H1 (cell line): ENCODE results near the gene GABPB1. TPM values are rescaled to one million over a fixed set of nuclear protein-coding genes. Genes with fewer than 3 reads are reported as not detected.

Experiments used
- CTCF ChIA-PET: fragments of 300-600 bp; sonication (Branson Sonifier 250); formaldehyde crosslinking; loops from one replicate; lab custom pipeline; 2021; ENCODE audit not compliant: partially characterized antibody; lab: Charles Lee
- POLR2A ChIA-PET: fragments of 300-600 bp; sonication (Branson Sonifier 250); formaldehyde crosslinking; loops from one replicate; lab custom pipeline; 2021; ENCODE audit warnings: inconsistent platforms; ENCODE audit not compliant: partially characterized antibody; lab: Charles Lee
- DNase-seq, 2 experiments: peaks; one replicate each; pipeline versions ENCODE4 v3.0.0 to v3.0.0-alpha.2; 2010 to 2022; ENCODE audit warnings: low spot score in 2 of 2, low read depth in 1 of 2, mixed read lengths in 1 of 2
- FAIRE-seq: peaks from 2 replicates; lab custom pipeline; 2011; peaks lifted over from hg19 to GRCh38; lab: Jason Lieb, UNC
- H2AFZ ChIP-seq: 2 replicates; pipeline ENCODE4 v1.8.1; 2012; ENCODE audit warnings: low read length, inconsistent platforms
- H2AK5ac ChIP-seq: 2 replicates; pipeline ENCODE4 v1.6.1; 2013; ENCODE audit warnings: low read depth, low read length
- H2BK120ac ChIP-seq: replicated peaks from 2 replicates; pipeline ENCODE3; 2013; ENCODE audit warnings: low read depth, low read length, inconsistent platforms
- H2BK12ac ChIP-seq: 2 replicates; pipeline ENCODE4 v1.6.1; 2013; ENCODE audit warnings: low read depth, low read length
- H2BK15ac ChIP-seq: 2 replicates; pipeline ENCODE4 v1.6.1; 2013; ENCODE audit warnings: low read length
- H2BK20ac ChIP-seq: 2 replicates; pipeline ENCODE4 v1.6.1; 2013; ENCODE audit warnings: low read length
- H2BK5ac ChIP-seq: 2 replicates; pipeline ENCODE4 v1.6.1; 2013; ENCODE audit warnings: low read depth, low read length
- H3K14ac ChIP-seq: 2 replicates; pipeline ENCODE4 v1.6.1; 2013; ENCODE audit warnings: inconsistent platforms; ENCODE audit not compliant: insufficient read length
- H3K18ac ChIP-seq: 2 replicates; pipeline ENCODE4 v1.6.1; 2013; ENCODE audit warnings: low read length; ENCODE audit errors: extremely low read depth
- H3K23ac ChIP-seq: 2 replicates; pipeline ENCODE4 v1.6.1; 2013; ENCODE audit warnings: inconsistent platforms; ENCODE audit not compliant: insufficient read length
- H3K23me2 ChIP-seq: 2 replicates; pipeline ENCODE4 v1.6.1; 2013; ENCODE audit warnings: low read depth, low read length
- H3K27ac ChIP-seq: 2 replicates; pipeline ENCODE4 v1.6.1; 2011; ENCODE audit warnings: low read depth, low read length, inconsistent platforms
- H3K27me3 ChIP-seq, 4 experiments: replicated peaks in 1 of 4; 1 replicate in 1 of 4; 2 replicates in 3 of 4; pipeline versions ENCODE4 v1.6.1 to v1.8.1; 2011 to 2013; ENCODE audit warnings: low read length in 3 of 4, mild to moderate bottlenecking in 3 of 4, inconsistent platforms in 2 of 4, mixed read lengths in 2 of 4, moderate library complexity in 1 of 4; ENCODE audit not compliant: control insufficient read depth in 3 of 4, insufficient read depth in 3 of 4; ENCODE audit errors: extremely low read depth in 1 of 4
- H3K36me3 ChIP-seq, 4 experiments: 2 replicates each; pipeline versions ENCODE4 v1.6.1 to v1.8.1; 2011 to 2013; ENCODE audit warnings: mild to moderate bottlenecking in 4 of 4, low read length in 3 of 4, moderate library complexity in 2 of 4, control low read depth in 1 of 4, inconsistent platforms in 1 of 4; ENCODE audit not compliant: insufficient read depth in 4 of 4, control insufficient read depth in 2 of 4
- H3K4ac ChIP-seq: replicated peaks from 2 replicates; pipeline ENCODE3; 2013; ENCODE audit warnings: low read length, low read depth, mixed read lengths, inconsistent platforms; ENCODE audit not compliant: insufficient read length
- H3K4me1 ChIP-seq, 4 experiments: replicated peaks in 1 of 4; 1 replicate in 1 of 4; 2 replicates in 3 of 4; pipeline versions ENCODE4 v1.6.1 to v1.8.1; 2011 to 2013; ENCODE audit warnings: low read length in 3 of 4, inconsistent platforms in 2 of 4, mixed read lengths in 1 of 4; ENCODE audit not compliant: insufficient read depth in 4 of 4, control insufficient read depth in 3 of 4
- H3K4me2 ChIP-seq, 2 experiments: 2 replicates each; pipeline versions ENCODE4 v1.6.1 to v1.8.1; 2011 to 2013; ENCODE audit warnings: low read depth in 2 of 2, low read length in 2 of 2, control low read depth in 1 of 2, inconsistent platforms in 1 of 2, mild to moderate bottlenecking in 1 of 2; ENCODE audit not compliant: insufficient read depth in 1 of 2
- H3K4me3 ChIP-seq, 4 experiments: fragments of 200-600, 300-600 bp in 1 of 4; sonication (generic), shearing (Covaris generic), sonication (Bioruptor Twin) in 1 of 4; 2 replicates each; pipeline versions ENCODE4 v1.5.1 to v1.8.1; 2011 to 2016; ENCODE audit warnings: low read length in 4 of 4, low read depth in 3 of 4, control low read depth in 2 of 4, inconsistent platforms in 2 of 4, mild to moderate bottlenecking in 2 of 4, mixed read lengths in 1 of 4, moderate library complexity in 1 of 4; ENCODE audit not compliant: insufficient read depth in 2 of 4; ENCODE audit errors: extremely low read depth in 1 of 4
- H3K56ac ChIP-seq: replicated peaks from 2 replicates; pipeline ENCODE3; 2013; ENCODE audit warnings: low read depth, mild to moderate bottlenecking, mixed read lengths, low read length, inconsistent platforms; ENCODE audit not compliant: insufficient read length
- H3K79me1 ChIP-seq: 2 replicates; pipeline ENCODE4 v1.6.1; 2013; ENCODE audit warnings: low read depth, low read length, control low read depth
- H3K79me2 ChIP-seq, 2 experiments: 2 replicates each; pipeline versions ENCODE4 v1.6.1 to v1.8.1; 2012 to 2013; ENCODE audit warnings: low read length in 2 of 2, mild to moderate bottlenecking in 2 of 2, inconsistent platforms in 1 of 2; ENCODE audit not compliant: insufficient read depth in 2 of 2, control insufficient read depth in 1 of 2
- H3K9ac ChIP-seq, 4 experiments: replicated peaks in 1 of 4; 1 replicate in 1 of 4; 2 replicates in 3 of 4; pipeline versions ENCODE4 v1.6.1 to v1.8.1; 2011 to 2013; ENCODE audit warnings: low read depth in 3 of 4, low read length in 3 of 4, control low read depth in 2 of 4, mild to moderate bottlenecking in 2 of 4, moderate library complexity in 2 of 4, inconsistent platforms in 1 of 4; ENCODE audit errors: extremely low read depth in 1 of 4
- H3K9me3 ChIP-seq, 2 experiments: 2 replicates each; pipeline versions ENCODE4 v1.6.1 to v1.8.1; 2012 to 2013; ENCODE audit warnings: mild to moderate bottlenecking in 2 of 2, moderate library complexity in 2 of 2, control low read depth in 1 of 2, inconsistent platforms in 1 of 2, low read depth in 1 of 2, low read length in 1 of 2, mixed read lengths in 1 of 2; ENCODE audit not compliant: insufficient read depth in 2 of 2
- H4K20me1 ChIP-seq, 2 experiments: replicated peaks in 1 of 2; 2 replicates each; pipeline versions ENCODE3 to v1.8.1; 2011 to 2013; ENCODE audit warnings: inconsistent platforms in 2 of 2, low read length in 2 of 2, mild to moderate bottlenecking in 1 of 2; ENCODE audit not compliant: insufficient read depth in 2 of 2, control insufficient read depth in 1 of 2
- H4K5ac ChIP-seq: 2 replicates; pipeline ENCODE4 v1.6.1; 2013; ENCODE audit warnings: low read length, low read depth, mixed read lengths, inconsistent platforms; ENCODE audit not compliant: insufficient read length
- H4K8ac ChIP-seq: 2 replicates; pipeline ENCODE4 v1.8.0; 2013; ENCODE audit warnings: mild to moderate bottlenecking, moderate library complexity, low read length, inconsistent platforms; ENCODE audit not compliant: insufficient read depth; ENCODE audit errors: extremely low read depth
- H4K91ac ChIP-seq: replicated peaks from 2 replicates; pipeline ENCODE3; 2013; ENCODE audit warnings: low read length, mixed read lengths, inconsistent platforms; ENCODE audit not compliant: insufficient read length
- PHF8 ChIP-seq: fragments of 200-600 bp; sonication (generic); conservative IDR thresholded peaks from 2 replicates; pipeline ENCODE4 v1.7.1; 2012; ENCODE audit warnings: low read depth, mild to moderate bottlenecking, inconsistent platforms, low read length, moderate library complexity
- SIRT6 ChIP-seq: IDR thresholded peaks from one replicate; pipeline ENCODE4 v1.7.1; 2012; ENCODE audit warnings: low read length, inconsistent platforms
- WGBS, 2 experiments: shearing (Covaris generic) in 1 of 2; methylation state at CpG; one replicate each; pipeline versions ENCODE4 v1.1.6 to v1.1.7; 2013 to 2015; ENCODE audit warnings: low lambda C conversion rate in 2 of 2, mixed read lengths in 2 of 2, inconsistent platforms in 1 of 2, low coverage in 1 of 2, missing lambda C conversion rate in 1 of 2; ENCODE audit not compliant: insufficient replicate concordance in 2 of 2, insufficient coverage in 1 of 2, insufficient read length in 1 of 2; ENCODE audit errors: extremely low coverage in 1 of 2, missing lambda C conversion rate in 1 of 2; 5-methylcytosine and 5-hydroxymethylcytosine counted together
- polyA plus RNA-seq, 7 experiments: library from polyadenylated mRNA; depleted of rRNA in 3 of 7; stranded (reverse) in 5 of 7; unstranded in 2 of 7; fragments of >200 nt in 5 of 7; fragments of 200-250 nt in 2 of 7; gene quantifications; 1 replicate in 5 of 7; 2 replicates in 1 of 7; 4 replicates in 1 of 7; pipeline versions ENCODE4 v1.2.1 to v1.2.3, GENCODE V29; 2011 to 2013; ENCODE audit warnings: missing spikeins in 2 of 7, mixed read lengths in 2 of 7
- total RNA-seq: library from RNA; stranded (reverse); fragmentation: NEBNext Ultra II Directional; extraction: Animal tissue kit (Norgen Biotek cat#: 25700); gene quantifications from 2 replicates; pipeline ENCODE4 v1.2.1, GENCODE V29; 2021
- TF ChIP-seq, protein P1 (sequence below): IDR thresholded peaks from 2 replicates; pipeline ENCODE4 v1.6.1; 2012; ENCODE audit warnings: inconsistent platforms

The GABPB1 gene
- total and polyA plus RNA-seq, 2 of the 8 experiments (the other 6 are each of a cell fraction or from before 2014, with no cell fraction given), result 24.5 to 32.3 TPM

GRCh38 chr15:50247819-50248655 lies 107.0 kb downstream of the GABPB1 start:
- H3K14ac ChIP-seq, result no peak overlapping the region
- no peaks in the 10 kb centered on the region for H3K23me2 ChIP-seq
- TF ChIP-seq, protein P1, sequence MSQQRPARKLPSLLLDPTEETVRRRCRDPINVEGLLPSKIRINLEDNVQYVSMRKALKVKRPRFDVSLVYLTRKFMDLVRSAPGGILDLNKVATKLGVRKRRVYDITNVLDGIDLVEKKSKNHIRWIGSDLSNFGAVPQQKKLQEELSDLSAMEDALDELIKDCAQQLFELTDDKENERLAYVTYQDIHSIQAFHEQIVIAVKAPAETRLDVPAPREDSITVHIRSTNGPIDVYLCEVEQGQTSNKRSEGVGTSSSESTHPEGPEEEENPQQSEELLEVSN, result no peak
- TF ChIP-seq SIRT6 (no peak), PHF8 (no peak)
- TF ChIP-seq, all 59 proteins: peak for 0
- Histone ChIP-seq H2BK15ac (no peak overlapping the region), H4K8ac (no peak overlapping the region), H4K91ac (no peak overlapping the region), H3K79me2 (no peaks in the 10 kb centered on the region), H3K27me3 (no peaks in the 10 kb centered on the region), H3K4me3 (no peak overlapping the region), H3K27ac (no peak overlapping the region), H3K4ac (no peak overlapping the region), H3K56ac (no peak overlapping the region), H3K4me1 (no peaks in the 10 kb centered on the region), H4K5ac (no peak overlapping the region), H2BK20ac (no peak overlapping the region), H4K20me1 (no peaks in the 10 kb centered on the region), H3K79me1 (no peaks in the 10 kb centered on the region), H2AFZ (0 out of 2 replicates have a peak overlapping the region, but pooled peaks have one; percentile 34), H2BK5ac (no peak overlapping the region), H3K9me3 (no peaks in the 10 kb centered on the region), H2BK12ac (no peak overlapping the region), H3K23ac (no peak overlapping the region), H3K4me2 (no peak overlapping the region), H3K18ac (no peak overlapping the region), H3K9ac (no peak overlapping the region), H3K36me3 (no peaks in the 10 kb centered on the region), H2BK120ac (no peak overlapping the region), H2AK5ac (no peak overlapping the region)
- 88% methylated on average over 12 of the region's 14 CpGs; no CpG with 5 or more reads in 1 of the 2 experiments for WGBS, 2 experiments
- POLR2A ChIA-PET, result no interaction called here
- FAIRE-seq (no peak), DNase-seq (no peak)
- CTCF ChIA-PET, result interaction anchor here (0.6 to 4.8 kb wide), 5 partner anchors 9 to 95 kb away, joined by 3 to 37 read pairs (median 3); no protein-coding TSS in a partner anchor
